Upper lobe of right lung (tissue), 1 donor: ENCODE data around the gene LRG1. TPM values are rescaled to one million over a fixed set of nuclear protein-coding genes. Genes with fewer than 3 reads are reported as not detected.

Experiments used
- ATAC-seq: fragments of 200-7000 bp; cut with Tn5 transposase; one replicate; pipeline ENCODE4 v1.9.1; 2020; ENCODE audit warnings: mild to moderate bottlenecking, moderate library complexity
- DNase-seq: peaks from one replicate; pipeline ENCODE4 v3.0.0-alpha.2; 2020
- H3K27ac ChIP-seq: fragments of 200-600 bp; one replicate; pipeline ENCODE4 v1.8.0; 2022
- H3K27me3 ChIP-seq: fragments of 200-600 bp; one replicate; pipeline ENCODE4 v1.8.0; 2022; ENCODE audit warnings: mild to moderate bottlenecking
- H3K36me3 ChIP-seq: fragments of 200-600 bp; one replicate; pipeline ENCODE4 v1.8.0; 2022
- H3K4me1 ChIP-seq: fragments of 200-600 bp; one replicate; pipeline ENCODE4 v1.8.0; 2022
- H3K4me3 ChIP-seq: fragments of 200-600 bp; one replicate; pipeline ENCODE4 v1.8.0; 2022; ENCODE audit warnings: mild to moderate bottlenecking
- H3K9me3 ChIP-seq: fragments of 200-600 bp; one replicate; pipeline ENCODE4 v1.8.0; 2022
- CTCF ChIP-seq: fragments of 200-600 bp; IDR thresholded peaks from one replicate; pipeline ENCODE4 v1.8.0; 2022; ENCODE audit warnings: antibody characterized with exemption
- intact Hi-C: fragments of 100-400 bp; cut with DNase I; formaldehyde crosslinking; loops from one replicate; pipeline ENCODE4 v1.11.0; 2022
- total RNA-seq: library from RNA; stranded (reverse); fragmentation: NEBNext Ultra II Directional; extraction: Animal tissue kit (Norgen Biotek cat#: 25700); gene quantifications from one replicate; pipeline ENCODE4 v1.2.1, GENCODE V29; 2021
- donor health status: DM: no; HTN: yes; CAD: no; lungs with severe emphysema.

LRG1 gene
- total RNA-seq, 1 donor from 2014 or later: 15.9 TPM

GRCh38 chr19:4585556-4585955 lies 45.7 kb upstream of the LRG1 start:
- Histone ChIP-seq H3K4me1 (peaks cover 12% of the 10 kb centered on the region), H3K9me3 (no peaks in the 10 kb centered on the region), H3K36me3 (no peaks in the 10 kb centered on the region), H3K27ac (no peak overlapping the region), H3K27me3 (peaks cover 68% of the 10 kb centered on the region), H3K4me3 (no peak overlapping the region)
- intact Hi-C loops: no loop called here
- DNase-seq (no peak), ATAC-seq (no peak)
- TF ChIP-seq CTCF: no peak

GRCh38 chr19:4584670-4585460 lies 45.0 kb upstream of the LRG1 start:
- Histone ChIP-seq H3K9me3 (no peaks in the 10 kb centered on the region), H3K27me3 (peaks cover 73% of the 10 kb centered on the region), H3K4me1 (peaks cover 12% of the 10 kb centered on the region), H3K4me3 (peak overlapping the region; percentile 25), H3K27ac (no peak overlapping the region), H3K36me3 (no peaks in the 10 kb centered on the region)
- intact Hi-C loops: no loop called here
- ATAC-seq: no peak
- TF ChIP-seq CTCF: no peak
- no peak for DNase-seq

- Histone ChIP-seq H3K27ac (no peak overlapping the region), H3K36me3 (no peaks in the 10 kb centered on the region), H3K4me3 (peak overlapping the region; percentile 25), H3K4me1 (peaks cover 12% of the 10 kb centered on the region), H3K9me3 (no peaks in the 10 kb centered on the region), H3K27me3 (peaks cover 73% of the 10 kb centered on the region)
- ATAC-seq: no peak
- no peak for TF ChIP-seq CTCF
- DNase-seq: no peak
- intact Hi-C loops: no loop called here
These were observed 44.3 kb upstream of the LRG1 start for GRCh38 chr19:4583961-4584669.

- DNase-seq: no peak
- no peak overlapping the region for H3K27ac ChIP-seq
- H3K4me3 ChIP-seq: no peak overlapping the region
- ATAC-seq: no peak
- H3K9me3 ChIP-seq: no peaks in the 10 kb centered on the region
- no peaks in the 10 kb centered on the region for H3K36me3 ChIP-seq
- H3K27me3 ChIP-seq: peaks cover 80% of the 10 kb centered on the region
- intact Hi-C loops: no loop called here
- H3K4me1 ChIP-seq: peaks cover 12% of the 10 kb centered on the region
- no peak for TF ChIP-seq CTCF
These were observed 43.4 kb upstream of the LRG1 start for GRCh38 chr19:4582980-4583842.

- DNase-seq: no peak
- ATAC-seq: no peak
- intact Hi-C loops: no loop called here
- H3K27ac ChIP-seq: no peak overlapping the region
- H3K36me3 ChIP-seq: no peaks in the 10 kb centered on the region
- H3K27me3 ChIP-seq: peaks cover 86% of the 10 kb centered on the region
- no peak overlapping the region for H3K4me3 ChIP-seq
- H3K9me3 ChIP-seq: no peaks in the 10 kb centered on the region
- TF ChIP-seq CTCF: no peak
- peaks cover 12% of the 10 kb centered on the region for H3K4me1 ChIP-seq
These were observed 42.1 kb upstream of the LRG1 start for GRCh38 chr19:4581666-4582553.
